Skeletal muscle satellite cell (primary cell): ENCODE data around the gene KRTAP4-12.
"Not testable (repeated sequence)": the region's sequence is repeated elsewhere in the genome, so short reads cannot be mapped to it uniquely, and the experiment has no call there.

Experiments used
- H3K27me3 ChIP-seq: 2 replicates; pipeline ENCODE4 v1.7.0; 2013; ENCODE audit warnings: low read length; ENCODE audit not compliant: control insufficient read depth, insufficient read depth
- H3K36me3 ChIP-seq: 2 replicates; pipeline ENCODE4 v1.7.0; 2013; ENCODE audit warnings: mild to moderate bottlenecking, control low read depth, low read length; ENCODE audit not compliant: insufficient read depth
- H3K4me1 ChIP-seq: 2 replicates; pipeline ENCODE4 v1.7.0; 2013; ENCODE audit warnings: low read length; ENCODE audit not compliant: control insufficient read depth, insufficient read depth
- H3K4me2 ChIP-seq: 2 replicates; pipeline ENCODE4 v1.7.0; 2013; ENCODE audit warnings: mild to moderate bottlenecking, low read length
- H3K4me3 ChIP-seq: 2 replicates; pipeline ENCODE4 v1.7.0; 2013; ENCODE audit warnings: low read length
- H3K9ac ChIP-seq: 2 replicates; pipeline ENCODE4 v1.7.0; 2013; ENCODE audit warnings: mild to moderate bottlenecking, low read depth, low read length, moderate library complexity
- H3K9me3 ChIP-seq: replicated peaks from 2 replicates; pipeline ENCODE4 v1.7.0; 2013; ENCODE audit warnings: mild to moderate bottlenecking, control low read depth, low read length

The KRTAP4-12 gene

DNA sequence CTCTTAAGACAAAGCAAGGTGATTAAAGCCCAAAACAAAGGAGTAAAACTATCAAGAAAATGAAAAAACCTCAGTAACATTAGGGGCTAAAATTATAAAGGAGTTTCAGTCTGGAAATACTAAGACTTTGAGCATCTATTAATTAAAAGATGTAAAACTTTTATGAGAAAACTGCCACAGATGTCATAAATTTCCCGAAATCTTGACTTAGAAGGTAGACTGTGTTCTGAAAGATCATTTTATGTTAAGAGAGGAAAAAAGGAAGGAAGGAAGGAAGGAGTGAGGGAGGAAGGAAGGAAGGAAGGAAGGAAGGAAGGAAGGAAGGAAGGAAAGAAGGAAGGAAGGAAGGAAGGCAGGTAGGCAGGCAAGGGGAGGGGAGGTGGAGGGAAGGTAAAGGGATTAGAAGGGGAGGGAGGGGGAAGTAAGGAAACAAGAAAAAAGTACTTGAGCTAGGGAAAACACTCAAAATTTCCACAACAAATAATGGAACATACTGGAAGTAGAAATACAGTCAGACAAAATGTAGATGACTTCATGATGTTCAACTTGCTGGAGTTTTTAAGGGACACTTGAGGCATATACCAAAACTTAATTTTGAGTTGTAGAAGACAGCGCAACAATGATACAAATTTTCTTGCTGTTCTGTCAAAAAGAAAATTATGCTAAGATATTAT lies 23.7 kb upstream of the KRTAP4-12 start:
- Histone ChIP-seq H3K36me3 (no peaks in the 10 kb centered on the region), H3K4me2 (no peak overlapping the region)

DNA sequence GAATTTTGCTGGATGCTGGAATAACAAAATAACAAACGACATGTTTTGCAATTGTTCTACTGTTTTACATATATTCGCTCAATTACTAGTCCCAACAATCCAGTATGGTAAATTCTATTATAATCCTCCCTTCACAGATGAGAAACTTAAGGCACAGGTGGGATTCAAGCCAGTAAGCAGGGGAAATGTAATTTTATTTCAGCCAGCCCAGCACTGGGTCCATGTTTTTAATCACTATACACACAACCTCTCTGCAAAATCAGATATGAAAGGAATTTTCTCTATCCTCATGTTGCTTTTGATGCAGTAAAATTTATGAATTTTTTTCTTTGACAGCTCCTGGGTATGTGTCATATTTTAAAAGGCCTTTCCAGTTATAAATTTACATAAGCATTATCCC lies 21.3 kb upstream of the KRTAP4-12 start:
- H3K9ac ChIP-seq, result no peak overlapping the region
- peaks cover 7% of the 10 kb centered on the region for H3K9me3 ChIP-seq

More for the DNA sequence above, 23.7 kb upstream of the KRTAP4-12 start:
- no peaks in the 10 kb centered on the region for H3K4me1 ChIP-seq
- H3K9ac ChIP-seq, result no peak overlapping the region
- no peak overlapping the region for H3K4me3 ChIP-seq
- no peaks in the 10 kb centered on the region for H3K27me3 ChIP-seq
- H3K9me3 ChIP-seq, result peaks cover 7% of the 10 kb centered on the region

DNA sequence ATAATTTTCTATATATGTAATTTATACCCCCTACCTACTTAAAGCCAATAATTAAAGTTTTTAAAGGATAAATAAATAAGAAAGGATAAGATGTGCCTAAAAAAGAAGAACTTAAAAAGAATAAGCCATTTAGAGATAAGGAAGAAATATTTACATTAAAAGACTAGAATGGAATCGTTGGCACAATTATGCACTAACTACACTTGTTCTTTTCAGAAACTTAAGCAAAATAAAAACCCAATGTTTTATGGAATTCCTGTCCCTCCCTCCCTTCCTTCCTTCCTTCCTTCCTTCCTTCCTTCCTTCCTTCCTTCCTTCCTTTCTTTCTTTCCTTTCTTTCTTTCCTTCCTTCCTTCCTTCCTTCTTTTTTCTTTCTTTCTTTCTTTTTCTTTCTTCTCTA lies 20.9 kb upstream of the KRTAP4-12 start:
- Histone ChIP-seq H3K4me1 (no peaks in the 10 kb centered on the region), H3K9me3 (peaks cover 7% of the 10 kb centered on the region), H3K27me3 (no peaks in the 10 kb centered on the region), H3K4me2 (no peak overlapping the region), H3K36me3 (no peaks in the 10 kb centered on the region), H3K9ac (no peak overlapping the region), H3K4me3 (no peak overlapping the region)

More for the DNA sequence above, 21.3 kb upstream of the KRTAP4-12 start:
- Histone ChIP-seq H3K4me1 (no peaks in the 10 kb centered on the region), H3K36me3 (no peaks in the 10 kb centered on the region), H3K4me3 (no peak overlapping the region), H3K4me2 (no peak overlapping the region), H3K27me3 (no peaks in the 10 kb centered on the region)

DNA sequence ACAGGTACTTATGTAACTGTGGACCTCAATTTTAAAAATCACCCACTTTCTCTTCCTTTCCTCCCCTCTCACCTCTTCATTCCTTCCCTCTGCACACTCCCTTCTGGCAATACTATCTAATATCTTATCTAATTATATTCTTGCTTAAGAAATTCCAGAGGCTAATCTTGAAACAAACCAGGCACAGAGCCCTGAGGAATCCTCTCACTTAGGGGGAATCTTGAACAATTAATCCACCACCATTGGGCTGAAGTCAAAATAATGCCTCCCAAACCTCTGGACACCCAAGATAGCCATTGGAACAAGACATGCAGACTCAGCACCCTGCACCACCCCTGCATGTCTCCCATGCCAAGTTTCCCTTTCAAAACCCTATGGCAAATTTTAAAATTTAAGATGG lies 17.4 kb upstream of the KRTAP4-12 start:
- Histone ChIP-seq H3K9ac (peak overlapping the region; percentile 3), H3K4me1 (no peaks in the 10 kb centered on the region), H3K9me3 (peaks cover 7% of the 10 kb centered on the region), H3K4me2 (no peak overlapping the region), H3K36me3 (no peaks in the 10 kb centered on the region), H3K27me3 (no peaks in the 10 kb centered on the region), H3K4me3 (no peak overlapping the region)

DNA sequence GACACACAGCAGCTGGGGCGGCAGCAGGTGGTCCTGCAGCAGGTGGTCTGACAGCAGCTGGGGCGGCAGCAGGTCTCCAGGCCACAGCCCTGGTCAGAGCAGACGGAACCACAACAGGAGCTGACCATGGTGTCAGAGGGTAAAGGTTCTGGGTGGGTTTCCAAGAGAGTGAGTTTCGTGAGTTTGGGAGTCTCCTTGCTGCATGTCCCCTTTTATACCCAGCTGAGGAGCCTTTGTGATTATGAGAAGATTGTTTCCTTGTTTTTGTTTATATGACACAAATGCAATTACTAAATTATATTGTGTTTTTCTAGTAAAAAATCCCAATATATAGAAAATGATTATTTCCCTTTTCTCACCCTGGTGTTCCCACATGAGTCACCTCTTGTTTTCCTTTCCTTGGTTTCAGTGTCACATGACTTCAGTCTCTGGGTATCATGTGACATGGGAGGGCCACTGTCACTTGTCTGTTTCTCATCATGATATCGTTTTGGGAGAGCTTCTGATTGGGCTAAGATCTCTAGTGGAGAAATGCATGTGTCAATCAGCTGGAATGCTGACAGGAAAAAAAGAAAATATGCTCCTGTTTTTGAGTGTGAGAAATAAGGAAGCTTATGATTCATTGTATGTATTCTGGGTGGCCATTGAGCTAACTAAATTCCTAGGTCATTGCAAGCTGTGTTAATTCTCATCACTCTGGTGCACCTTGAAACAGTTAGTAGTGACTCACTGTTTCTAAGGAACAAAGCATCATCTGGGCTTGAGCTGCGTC lies 16.6 kb upstream of the KRTAP4-12 start, which contains the start of gene KRTAP4-6:
TSS of gene KRTAP4-6 (minus strand) at position 185 of the 772 bp plus-strand sequence. CDS start at position 128, 57 bp downstream.
- Histone ChIP-seq H3K27me3 (no peaks in the 10 kb centered on the region), H3K36me3 (no peaks in the 10 kb centered on the region), H3K9ac (peak within 1 kb of the TSS; percentile 3), H3K4me1 (no peaks in the 10 kb centered on the region), H3K4me2 (no peak within 1 kb of the TSS), H3K9me3 (peaks cover 7% of the 10 kb centered on the region), H3K4me3 (no peak within 1 kb of the TSS)

DNA sequence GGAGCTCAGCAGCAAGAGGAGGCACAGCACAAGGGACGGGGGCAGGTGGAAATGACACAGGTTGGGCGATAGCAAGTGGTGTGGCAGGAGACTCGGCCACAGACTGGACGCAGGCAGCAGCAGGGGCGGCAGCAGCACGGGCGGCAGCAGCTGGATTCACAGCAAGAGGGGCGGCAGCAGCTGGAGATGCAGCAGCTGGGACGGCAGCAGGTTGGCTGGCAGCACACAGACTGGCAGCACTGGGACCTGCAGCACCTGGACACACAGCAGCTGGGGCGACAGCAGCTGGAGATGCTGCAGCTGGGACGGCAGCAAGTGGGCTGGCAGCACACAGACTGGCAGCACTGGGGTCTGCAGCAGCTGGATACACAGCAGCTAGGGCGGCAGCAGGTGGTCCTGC lies 15.9 kb upstream of the KRTAP4-12 start:
- H3K4me2 ChIP-seq, H3K27me3 ChIP-seq, H3K9me3 ChIP-seq, H3K4me3 ChIP-seq, H3K4me1 ChIP-seq, H3K36me3 ChIP-seq, H3K9ac ChIP-seq: not testable (repeated sequence)

DNA sequence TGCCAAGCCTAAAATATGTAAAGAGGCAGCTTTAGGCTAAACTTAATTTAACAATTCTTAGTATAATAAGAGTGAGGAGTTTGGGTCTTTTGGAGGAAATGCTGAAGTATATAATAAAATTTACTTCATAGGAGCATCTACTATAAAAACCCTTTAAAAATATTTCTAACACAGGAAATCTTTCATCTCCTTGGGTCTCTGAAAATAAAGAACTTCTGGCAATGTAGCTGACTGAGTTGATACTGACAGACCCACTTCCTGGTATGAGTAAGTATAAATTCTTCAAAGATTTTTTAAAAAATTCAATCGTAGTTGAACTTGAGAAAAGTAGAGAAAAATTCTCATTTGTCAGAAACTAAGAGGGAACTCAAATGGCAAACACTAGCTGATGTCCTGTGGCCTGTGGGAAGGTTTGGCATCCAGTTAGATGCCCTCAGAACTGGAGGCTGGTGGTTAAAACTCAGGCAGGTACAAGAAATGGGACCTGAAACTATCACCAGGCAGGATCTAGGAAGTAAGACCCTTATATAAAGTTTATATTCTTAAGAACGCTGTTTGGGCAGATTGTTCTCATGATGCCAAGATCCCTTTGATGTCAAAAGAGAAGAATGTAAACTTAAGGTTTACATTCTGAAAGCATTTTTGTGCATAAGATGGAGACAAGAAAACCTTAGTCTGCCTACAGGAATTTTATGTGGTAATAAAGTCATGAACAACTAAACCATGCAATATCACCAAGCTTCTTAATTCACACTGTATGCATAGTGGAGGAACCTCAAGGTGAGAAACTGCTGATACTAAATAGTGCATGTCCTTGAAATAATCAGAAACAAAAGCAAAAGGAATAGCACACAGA lies 10.1 kb upstream of the KRTAP4-12 start:
- H3K9me3 ChIP-seq, result no peaks in the 10 kb centered on the region
- H3K4me1 ChIP-seq, result peaks cover 26% of the 10 kb centered on the region
- H3K36me3 ChIP-seq, result no peaks in the 10 kb centered on the region
- H3K9ac ChIP-seq, result no peak overlapping the region
- no peaks in the 10 kb centered on the region for H3K27me3 ChIP-seq
- H3K4me3 ChIP-seq, result no peak overlapping the region
- no peak overlapping the region for H3K4me2 ChIP-seq

DNA sequence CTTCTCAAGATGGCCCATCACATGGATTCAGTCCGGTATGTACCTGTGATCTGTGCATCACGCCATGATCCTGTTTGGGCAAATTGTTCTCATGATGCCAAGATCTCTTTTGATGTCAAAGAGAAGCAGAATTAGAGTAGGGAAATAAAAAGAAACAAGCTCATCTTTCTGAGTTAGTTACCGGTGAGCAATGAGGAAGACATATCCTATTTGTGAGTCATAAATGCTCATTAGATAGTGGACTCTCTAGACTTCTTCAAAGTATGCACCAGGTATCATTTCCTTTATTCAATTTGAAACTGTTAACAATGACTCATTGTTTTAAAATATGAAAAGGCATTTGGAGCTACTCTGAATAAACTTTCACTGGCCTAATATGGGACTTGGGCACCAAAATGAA lies 8.0 kb upstream of the KRTAP4-12 start:
- no peaks in the 10 kb centered on the region for H3K36me3 ChIP-seq
- H3K27me3 ChIP-seq, result no peaks in the 10 kb centered on the region
- H3K4me1 ChIP-seq, result peaks cover 26% of the 10 kb centered on the region
- H3K9ac ChIP-seq, result no peak overlapping the region
- H3K9me3 ChIP-seq, result no peaks in the 10 kb centered on the region
- H3K4me3 ChIP-seq, result no peak overlapping the region
- H3K4me2 ChIP-seq, result peak overlapping the region; percentile 14

DNA sequence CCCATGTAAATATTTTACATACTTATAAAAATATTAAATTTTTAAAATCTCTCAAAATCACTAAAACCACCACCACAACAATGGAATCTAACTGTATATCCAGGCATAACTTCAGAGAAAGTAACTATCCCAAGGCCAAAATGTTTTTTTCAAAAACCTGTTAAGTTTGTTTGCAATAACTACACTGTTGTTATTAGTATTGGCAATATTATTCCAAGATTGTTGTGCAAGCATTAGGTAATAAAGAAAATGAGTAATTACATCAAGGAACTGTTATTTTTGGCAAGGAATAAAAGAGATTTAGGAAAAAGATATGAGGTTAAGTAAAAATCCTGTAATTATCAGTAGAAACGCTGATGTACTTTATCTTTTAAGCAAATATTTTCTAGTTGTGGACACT lies 3.4 kb upstream of the KRTAP4-12 start:
- Histone ChIP-seq H3K4me1 (peaks cover 17% of the 10 kb centered on the region), H3K9ac (no peak overlapping the region), H3K4me3 (no peak overlapping the region), H3K4me2 (no peak overlapping the region), H3K36me3 (no peaks in the 10 kb centered on the region), H3K9me3 (no peaks in the 10 kb centered on the region), H3K27me3 (no peaks in the 10 kb centered on the region)

DNA sequence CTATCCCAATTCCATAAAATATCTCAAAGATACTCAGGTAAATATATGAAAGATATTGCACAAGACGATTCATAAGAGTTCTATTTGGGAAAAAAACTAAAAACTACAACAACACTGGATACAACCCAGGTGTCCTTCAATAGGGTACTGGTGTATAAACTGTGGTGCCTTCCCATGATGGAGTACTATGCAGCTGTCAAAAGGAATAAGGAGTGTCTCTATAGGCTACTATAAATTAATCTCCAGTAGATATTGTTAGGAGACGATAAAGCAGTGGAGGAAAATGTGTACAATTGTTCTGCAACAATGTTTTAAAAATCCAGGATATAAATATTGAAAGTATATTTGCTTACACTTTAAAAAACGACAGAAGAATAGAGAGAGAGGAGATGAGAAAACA lies 2.4 kb upstream of the KRTAP4-12 start:
- H3K9me3 ChIP-seq, result no peaks in the 10 kb centered on the region

DNA sequence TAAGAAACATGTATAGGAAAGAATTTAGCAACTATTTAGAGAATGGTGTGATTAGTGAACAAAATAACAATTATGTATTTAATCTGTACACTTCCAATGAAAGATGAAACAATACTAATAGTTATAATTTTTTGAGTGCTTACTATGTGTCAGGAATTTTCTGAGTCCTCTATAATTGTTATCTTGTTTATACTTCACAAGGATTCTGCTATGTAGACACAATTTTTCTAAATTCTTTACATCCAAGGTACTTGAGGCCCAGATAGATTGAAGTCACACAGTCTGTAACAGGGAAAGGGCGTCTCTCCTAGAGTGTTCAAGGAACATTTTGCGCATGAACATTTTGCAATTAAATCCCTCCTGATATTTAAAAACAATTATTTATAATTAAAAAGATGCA lies 1.1 kb upstream of the KRTAP4-12 start:
- Histone ChIP-seq H3K4me1 (peaks cover 4% of the 10 kb centered on the region), H3K27me3 (no peaks in the 10 kb centered on the region), H3K9ac (no peak overlapping the region)

More for the DNA sequence above, 2.4 kb upstream of the KRTAP4-12 start:
- H3K36me3 ChIP-seq, result no peaks in the 10 kb centered on the region
- H3K27me3 ChIP-seq, result no peaks in the 10 kb centered on the region
- no peak overlapping the region for H3K4me2 ChIP-seq
- peaks cover 7% of the 10 kb centered on the region for H3K4me1 ChIP-seq
- H3K9ac ChIP-seq, result no peak overlapping the region
- no peak overlapping the region for H3K4me3 ChIP-seq

More for the DNA sequence above, 1.1 kb upstream of the KRTAP4-12 start:
- no peak overlapping the region for H3K4me3 ChIP-seq
- H3K9me3 ChIP-seq, result no peaks in the 10 kb centered on the region
- no peak overlapping the region for H3K4me2 ChIP-seq
- no peaks in the 10 kb centered on the region for H3K36me3 ChIP-seq
